K562 (cell line): ENCODE data around the gene C1orf116. TPM values are rescaled to one million over a fixed set of nuclear protein-coding genes. Genes with fewer than 3 reads are reported as not detected.

Experiments
- HDAC1 ChIP-seq, 2 experiments: fragments of 450-650 bp; IDR thresholded peaks; 2 replicates each; pipeline ENCODE4 v1.6.1; 2016 to 2017; ENCODE audit warnings: inconsistent platforms in 1 of 2, mild to moderate bottlenecking in 1 of 2, moderate library complexity in 1 of 2
- HDAC2 ChIP-seq: fragments of 450-650 bp; IDR thresholded peaks from 2 replicates; pipeline ENCODE4 v1.6.1; 2016; ENCODE audit warnings: mild to moderate bottlenecking
- HNRNPLL ChIP-seq: fragments of 200-400 bp; formaldehyde crosslinking; IDR thresholded peaks from 2 replicates; pipeline ENCODE4 v1.6.1; 2017; ENCODE audit warnings: low read length, low read depth, mild to moderate bottlenecking; ENCODE audit not compliant: poor library complexity, severe bottlenecking
- KLF1 ChIP-seq: fragments of 450-650 bp; IDR thresholded peaks from 2 replicates; pipeline ENCODE4 v1.6.1; 2016; ENCODE audit warnings: missing genetic modification characterization, missing compliant biosample characterization
- MAFF ChIP-seq: IDR thresholded peaks from 2 replicates; pipeline ENCODE4 v1.6.1; 2012; ENCODE audit warnings: low read length, improper control_type of control experiment
- MXI1 ChIP-seq: IDR thresholded peaks from 2 replicates; pipeline ENCODE4 v1.6.1; 2011; ENCODE audit warnings: low read depth, mild to moderate bottlenecking, improper control_type of control experiment, low read length
- NCOR1 ChIP-seq: fragments of 450-650 bp; IDR thresholded peaks from 2 replicates; pipeline ENCODE4 v1.6.1; 2016; ENCODE audit warnings: mild to moderate bottlenecking, moderate library complexity
- NFATC3 ChIP-seq: fragments of 450-650 bp; IDR thresholded peaks from 2 replicates; pipeline ENCODE4 v1.6.1; 2017; ENCODE audit warnings: mild to moderate bottlenecking
- SIN3B ChIP-seq: fragments of 450-650 bp; IDR thresholded peaks from 2 replicates; pipeline ENCODE4 v1.6.1; 2017; ENCODE audit warnings: low read depth, mild to moderate bottlenecking, moderate library complexity
- SMARCA5 ChIP-seq: fragments of 450-650 bp; IDR thresholded peaks from 2 replicates; pipeline ENCODE4 v1.6.1; 2016
- SREBF2 ChIP-seq: sonication (generic); formaldehyde crosslinking; IDR thresholded peaks from 2 replicates; pipeline ENCODE4 v1.4.0; 2020; ENCODE audit warnings: mild to moderate bottlenecking, missing genetic modification reagents
- TCFL5 ChIP-seq: fragments of 250-450 bp; sonication (Bioruptor Pico); conservative IDR thresholded peaks from 2 replicates; pipeline ENCODE4 v1.6.1; 2021; ENCODE audit warnings: mild to moderate bottlenecking, moderate library complexity, matching md5 sums
- TEAD2 ChIP-seq: fragments of 450-650 bp; IDR thresholded peaks from 2 replicates; pipeline ENCODE4 v1.6.1; 2016; ENCODE audit warnings: missing genetic modification characterization, control low read depth, missing compliant biosample characterization
- YY1 ChIP-seq, 3 experiments: IDR thresholded peaks; 2 replicates each; pipeline ENCODE4 v1.6.1; 2011; ENCODE audit warnings: low read length in 2 of 3, mild to moderate bottlenecking in 2 of 3, moderate library complexity in 2 of 3, borderline replicate concordance in 1 of 3, control low read depth in 1 of 3, low read depth in 1 of 3; ENCODE audit not compliant: insufficient read depth in 3 of 3, insufficient replicate concordance in 2 of 3, control insufficient read depth in 1 of 3, insufficient read length in 1 of 3; ENCODE audit errors: extremely low read depth in 1 of 3
- ZBTB8A ChIP-seq: fragments of 450-650 bp; IDR thresholded peaks from 2 replicates; pipeline ENCODE4 v1.6.1; 2018; ENCODE audit warnings: mild to moderate bottlenecking, moderate library complexity; ENCODE audit not compliant: partially characterized antibody
- ZNF197 ChIP-seq: fragments of 200-800 bp; sonication (Bioruptor generic); IDR thresholded peaks from 2 replicates; pipeline ENCODE4 v1.6.1; 2016; ENCODE audit warnings: low read depth, missing genetic modification characterization, missing compliant biosample characterization
- ZNF282 ChIP-seq: sonication (generic); formaldehyde crosslinking; IDR thresholded peaks from 2 replicates; pipeline ENCODE4 v1.8.1; 2023; ENCODE audit warnings: missing genetic modification reagents
- ZNF445 ChIP-seq: fragments of 250-450 bp; sonication (Bioruptor Pico); IDR thresholded peaks from 2 replicates; pipeline ENCODE4 v1.4.0; 2020; ENCODE audit warnings: low read depth, mild to moderate bottlenecking, moderate library complexity
- ZNF584 ChIP-seq: fragments of 200-800 bp; sonication (Bioruptor generic); IDR thresholded peaks from 2 replicates; pipeline ENCODE4 v1.6.1; 2016; ENCODE audit warnings: low read depth, mild to moderate bottlenecking, missing genetic modification characterization, missing compliant biosample characterization
- polyA plus RNA-seq, 8 experiments: library from polyadenylated mRNA; depleted of rRNA in 4 of 8; stranded (reverse) in 5 of 8; unstranded in 3 of 8; fragments of >200 nt; fragmentation: Nextera tagmentation in 2 of 8; fragmentation: Illumina TruSeq in 1 of 8; extraction: Ambion mirVana in 2 of 8; extraction: Trizol in 1 of 8; gene quantifications; 2 replicates each; pipeline versions ENCODE4 v1.2.1 to v1.2.3, GENCODE V29; 2011 to 2014; ENCODE audit warnings: inconsistent platforms in 1 of 8, missing spikeins in 1 of 8
- total RNA-seq, 7 experiments: library from RNA; depleted of rRNA in 6 of 7; stranded (reverse); fragments of >200 nt in 6 of 7; fragmentation: Illumina TruSeq in 2 of 7; extraction: Trizol in 2 of 7; gene quantifications; 2 replicates each; pipeline versions ENCODE4 v1.2.1 to v1.2.3, GENCODE V29; 2011 to 2021; ENCODE audit warnings: low replicate concordance in 1 of 7
- TF ChIP-seq, protein P1 (sequence below): fragments of 450-650 bp; formaldehyde crosslinking; conservative IDR thresholded peaks from 2 replicates; pipeline ENCODE4 v1.4.0; 2022; ENCODE audit warnings: mild to moderate bottlenecking, missing genetic modification characterization
- TF ChIP-seq, protein P2 (sequence below): fragments of 250-450 bp; sonication (Bioruptor Pico); IDR thresholded peaks from 2 replicates; pipeline ENCODE4 v1.8.0; 2021; ENCODE audit warnings: mild to moderate bottlenecking, moderate library complexity
- TF ChIP-seq, protein P3 (sequence below): fragments of 450-650 bp; IDR thresholded peaks from one replicate; pipeline ENCODE4 v1.6.1; 2018; ENCODE audit warnings: mild to moderate bottlenecking, moderate library complexity; ENCODE audit not compliant: partially characterized antibody
- TF ChIP-seq, protein P4 (sequence below): IDR thresholded peaks from 2 replicates; pipeline ENCODE4 v1.6.1; 2011; ENCODE audit not compliant: insufficient read length; ENCODE audit errors: extremely low read depth

The C1orf116 gene
- total and polyA plus RNA-seq, 9 of the 15 experiments (the other 6 are each of a cell fraction or from before 2014, with no cell fraction given), result 0.62 to 3.0 (median 0.95) TPM

DNA sequence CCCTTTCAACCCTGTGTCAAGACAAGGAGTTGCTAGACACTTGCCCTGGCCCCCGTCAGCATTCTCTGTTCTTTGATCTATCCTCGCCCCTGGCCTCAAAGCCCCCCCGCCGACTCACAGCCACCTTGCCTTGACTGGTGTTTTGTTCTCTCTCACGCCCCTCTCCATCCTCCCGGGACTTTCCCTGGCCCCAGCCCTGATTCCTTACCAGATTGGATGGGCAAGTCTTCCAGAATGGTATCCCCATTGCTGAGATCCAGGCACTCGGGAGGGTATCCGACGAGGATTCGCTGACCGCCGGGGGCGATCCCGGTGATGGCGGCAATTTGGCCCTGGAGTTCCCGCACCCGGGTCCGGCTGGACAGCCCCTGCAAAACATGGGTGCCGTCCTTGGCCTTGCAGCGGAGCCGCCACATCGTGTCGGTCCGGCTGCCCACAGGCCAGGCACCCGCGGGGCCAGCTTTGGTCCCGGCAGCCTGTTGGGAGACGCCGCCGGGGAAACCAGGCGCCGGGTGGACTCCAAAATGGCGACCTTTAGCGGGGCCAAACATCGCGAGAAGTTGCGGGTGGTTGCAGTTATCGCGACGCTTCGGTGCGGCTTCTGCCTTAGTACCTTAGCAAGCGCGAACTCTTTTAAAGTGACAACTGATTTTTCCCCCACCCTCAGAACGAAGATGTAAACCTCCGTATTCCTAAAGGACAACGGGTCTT, 18.1 kb upstream of the C1orf116 start (continued):
- TF ChIP-seq YY1 (IDR thresholded peaks at IDR 0.05; ENCODE audit: borderline replicate concordance in 1 of 3, control insufficient read depth in 1 of 3, extremely low read depth in 1 of 3, insufficient read depth in 3 of 3, insufficient read length in 1 of 3, insufficient replicate concordance in 2 of 3, low read depth in 1 of 3, low read length in 2 of 3), result peak; percentile 87 to 96 (median 96)
- no peak for TF ChIP-seq ZNF197 (CRISPR knock-in tag)
- TF ChIP-seq SIN3B, result no peak; the same call in 1 of the 2 replicates
- no peak for TF ChIP-seq NFATC3
- no peak for TF ChIP-seq KLF1 (tag)
- TF ChIP-seq HDAC1 (IDR thresholded peaks at IDR 0.05), result peak in 1 of 2 experiments; percentile 82; a peak in 2 of 4 replicates
- TF ChIP-seq ZNF584, result no peak
- no peak for TF ChIP-seq ZNF282 (CRISPR knock-in tag)
- TF ChIP-seq TEAD2 (tag), result no peak
- no peak for TF ChIP-seq SMARCA5
- TF ChIP-seq ZNF445 (CRISPR knock-in tag), result no peak
- no peak for TF ChIP-seq NCOR1
- peak; percentile 43; the same call in 1 of the 2 replicates for TF ChIP-seq MXI1
- TF ChIP-seq, protein P1, sequence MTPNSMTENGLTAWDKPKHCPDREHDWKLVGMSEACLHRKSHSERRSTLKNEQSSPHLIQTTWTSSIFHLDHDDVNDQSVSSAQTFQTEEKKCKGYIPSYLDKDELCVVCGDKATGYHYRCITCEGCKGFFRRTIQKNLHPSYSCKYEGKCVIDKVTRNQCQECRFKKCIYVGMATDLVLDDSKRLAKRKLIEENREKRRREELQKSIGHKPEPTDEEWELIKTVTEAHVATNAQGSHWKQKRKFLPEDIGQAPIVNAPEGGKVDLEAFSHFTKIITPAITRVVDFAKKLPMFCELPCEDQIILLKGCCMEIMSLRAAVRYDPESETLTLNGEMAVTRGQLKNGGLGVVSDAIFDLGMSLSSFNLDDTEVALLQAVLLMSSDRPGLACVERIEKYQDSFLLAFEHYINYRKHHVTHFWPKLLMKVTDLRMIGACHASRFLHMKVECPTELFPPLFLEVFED (CRISPR knock-in tag), result no peak
- no peak for TF ChIP-seq SREBF2
- TF ChIP-seq, protein P2, sequence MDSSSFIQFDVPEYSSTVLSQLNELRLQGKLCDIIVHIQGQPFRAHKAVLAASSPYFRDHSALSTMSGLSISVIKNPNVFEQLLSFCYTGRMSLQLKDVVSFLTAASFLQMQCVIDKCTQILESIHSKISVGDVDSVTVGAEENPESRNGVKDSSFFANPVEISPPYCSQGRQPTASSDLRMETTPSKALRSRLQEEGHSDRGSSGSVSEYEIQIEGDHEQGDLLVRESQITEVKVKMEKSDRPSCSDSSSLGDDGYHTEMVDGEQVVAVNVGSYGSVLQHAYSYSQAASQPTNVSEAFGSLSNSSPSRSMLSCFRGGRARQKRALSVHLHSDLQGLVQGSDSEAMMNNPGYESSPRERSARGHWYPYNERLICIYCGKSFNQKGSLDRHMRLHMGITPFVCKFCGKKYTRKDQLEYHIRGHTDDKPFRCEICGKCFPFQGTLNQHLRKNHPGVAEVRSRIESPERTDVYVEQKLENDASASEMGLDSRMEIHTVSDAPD, result no peak
- no peak for TF ChIP-seq ZBTB8A
- TF ChIP-seq HDAC2, result no peak
- TF ChIP-seq TCFL5 (CRISPR knock-in tag), result no peak
- peak; percentile 53; the same call in 1 of the 2 replicates for TF ChIP-seq MAFF
- no peak for TF ChIP-seq HNRNPLL
- TF ChIP-seq, protein P3, sequence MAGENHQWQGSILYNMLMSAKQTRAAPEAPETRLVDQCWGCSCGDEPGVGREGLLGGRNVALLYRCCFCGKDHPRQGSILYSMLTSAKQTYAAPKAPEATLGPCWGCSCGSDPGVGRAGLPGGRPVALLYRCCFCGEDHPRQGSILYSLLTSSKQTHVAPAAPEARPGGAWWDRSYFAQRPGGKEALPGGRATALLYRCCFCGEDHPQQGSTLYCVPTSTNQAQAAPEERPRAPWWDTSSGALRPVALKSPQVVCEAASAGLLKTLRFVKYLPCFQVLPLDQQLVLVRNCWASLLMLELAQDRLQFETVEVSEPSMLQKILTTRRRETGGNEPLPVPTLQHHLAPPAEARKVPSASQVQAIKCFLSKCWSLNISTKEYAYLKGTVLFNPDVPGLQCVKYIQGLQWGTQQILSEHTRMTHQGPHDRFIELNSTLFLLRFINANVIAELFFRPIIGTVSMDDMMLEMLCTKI, result no peak
- TF ChIP-seq, protein P4, sequence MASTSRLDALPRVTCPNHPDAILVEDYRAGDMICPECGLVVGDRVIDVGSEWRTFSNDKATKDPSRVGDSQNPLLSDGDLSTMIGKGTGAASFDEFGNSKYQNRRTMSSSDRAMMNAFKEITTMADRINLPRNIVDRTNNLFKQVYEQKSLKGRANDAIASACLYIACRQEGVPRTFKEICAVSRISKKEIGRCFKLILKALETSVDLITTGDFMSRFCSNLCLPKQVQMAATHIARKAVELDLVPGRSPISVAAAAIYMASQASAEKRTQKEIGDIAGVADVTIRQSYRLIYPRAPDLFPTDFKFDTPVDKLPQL, result peak; percentile 36
